Stimulated activated naive CD4-positive, alpha-beta T cell treated with Interleukin-2 at 50 U/mL for 16 hours (primary cell): ENCODE data around the gene OR2AT4.
"Not testable (repeated sequence)": the region's sequence is repeated elsewhere in the genome, so short reads cannot be mapped to it uniquely, and the experiment has no call there.

Experiments
- DNase-seq: peaks from one replicate; lab custom pipeline; 2025; lab: John Stamatoyannopoulos, UW

Gene OR2AT4

GRCh38 chr11:75103380-75104026, 6.8 kb upstream of the OR2AT4 start:
- DNase-seq = no peak

- DNase-seq = no peak
These were observed 4.9 kb upstream of the OR2AT4 start for GRCh38 chr11:75101424-75102128.

- DNase-seq = peak; percentile 22
These were observed 3.6 kb upstream of the OR2AT4 start for GRCh38 chr11:75100314-75100713.

DNA sequence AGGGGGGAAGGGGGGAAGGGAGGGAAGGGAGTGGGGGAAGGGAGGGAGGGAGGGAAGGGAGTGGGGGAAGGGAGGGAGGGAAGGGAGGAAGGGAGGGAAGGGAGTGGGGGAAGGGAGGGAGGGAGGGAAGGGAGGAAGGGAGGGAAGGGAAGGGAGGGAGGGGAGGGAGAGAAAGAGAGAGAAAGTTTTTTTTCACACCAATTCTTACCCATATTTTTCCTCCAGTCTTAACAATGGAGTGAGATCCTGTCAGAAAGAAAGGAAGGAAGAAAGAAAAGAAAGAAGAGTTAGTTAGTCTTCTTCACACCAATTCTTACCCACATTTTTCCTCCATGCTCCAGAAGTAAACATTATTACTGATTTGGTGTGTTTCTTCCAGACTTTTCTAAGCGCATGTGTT, 3.0 kb upstream of the OR2AT4 start:
- no peak for DNase-seq

GRCh38 chr11:75098835-75099439, 2.3 kb upstream of the OR2AT4 start:
- DNase-seq = not testable (repeated sequence)

DNA sequence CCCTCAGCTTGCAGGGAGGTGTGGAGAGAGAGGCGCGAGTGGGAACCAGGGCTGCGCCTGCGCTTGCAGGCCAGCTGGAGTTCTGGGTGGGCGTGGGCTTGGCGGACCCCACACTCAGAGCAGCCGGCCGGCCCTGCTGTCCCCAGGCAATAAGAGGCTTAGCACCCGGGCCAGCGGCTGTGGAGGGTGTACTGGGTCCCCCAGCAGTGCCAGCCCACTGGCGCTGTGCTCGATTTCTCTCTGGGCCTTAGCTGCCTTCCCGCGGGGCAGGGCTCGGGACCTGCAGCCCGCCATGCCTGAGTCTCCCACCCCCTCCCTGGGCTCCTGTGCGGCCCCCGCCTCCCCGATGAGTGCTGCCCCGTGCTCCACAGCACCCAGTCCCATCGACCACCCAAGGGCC, 1.5 kb upstream of the OR2AT4 start:
- DNase-seq = not testable (repeated sequence)

- DNase-seq = no peak
These were observed 489 bp upstream of the OR2AT4 start for GRCh38 chr11:75097173-75097557.

- not testable (repeated sequence) for DNase-seq
These were observed 2.3 kb downstream of the OR2AT4 start for GRCh38 chr11:75094382-75094781.

- no peak for DNase-seq
These were observed 6.0 kb downstream of the OR2AT4 start for GRCh38 chr11:75090671-75091177.

- no peak for DNase-seq
These were observed 9.1 kb downstream of the OR2AT4 start for GRCh38 chr11:75087319-75088305.

DNA sequence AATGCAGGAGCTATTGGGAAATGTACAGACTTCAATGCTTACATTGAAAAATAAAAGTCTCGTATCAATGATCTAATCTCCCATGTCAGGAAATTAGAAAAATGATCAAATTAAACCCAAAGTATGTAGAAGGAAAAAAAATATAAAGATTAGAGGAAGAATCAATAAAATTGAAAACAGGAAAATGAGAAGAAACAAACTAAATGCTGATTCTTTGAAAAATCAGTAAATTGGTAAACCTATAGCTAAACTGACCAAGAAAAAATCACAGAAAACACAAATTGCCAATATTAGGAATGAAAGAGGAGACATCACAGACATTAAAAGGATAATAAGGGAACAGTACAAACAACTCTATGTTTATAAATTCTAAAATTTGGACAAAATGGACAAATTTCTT, 11.8 kb downstream of the OR2AT4 start:
- DNase-seq = no peak

DNA sequence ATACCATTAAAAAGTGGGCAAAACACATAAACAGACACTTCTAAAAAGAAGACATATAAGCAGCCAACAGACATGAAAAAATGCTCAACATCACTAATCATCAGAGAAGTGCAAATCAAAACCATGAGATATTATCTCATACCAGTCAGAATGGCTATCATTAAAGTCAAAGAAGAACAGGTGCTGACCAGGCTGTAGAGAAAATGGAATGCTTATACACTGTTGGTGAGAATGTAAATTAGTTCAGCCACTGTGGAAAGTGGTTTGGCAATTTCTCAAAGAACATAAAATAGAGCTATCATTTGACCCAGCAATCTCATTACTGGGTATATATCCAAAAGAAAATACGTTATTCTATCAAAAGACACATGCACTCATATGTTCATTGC, 13.5 kb downstream of the OR2AT4 start:
- DNase-seq = no peak

DNA sequence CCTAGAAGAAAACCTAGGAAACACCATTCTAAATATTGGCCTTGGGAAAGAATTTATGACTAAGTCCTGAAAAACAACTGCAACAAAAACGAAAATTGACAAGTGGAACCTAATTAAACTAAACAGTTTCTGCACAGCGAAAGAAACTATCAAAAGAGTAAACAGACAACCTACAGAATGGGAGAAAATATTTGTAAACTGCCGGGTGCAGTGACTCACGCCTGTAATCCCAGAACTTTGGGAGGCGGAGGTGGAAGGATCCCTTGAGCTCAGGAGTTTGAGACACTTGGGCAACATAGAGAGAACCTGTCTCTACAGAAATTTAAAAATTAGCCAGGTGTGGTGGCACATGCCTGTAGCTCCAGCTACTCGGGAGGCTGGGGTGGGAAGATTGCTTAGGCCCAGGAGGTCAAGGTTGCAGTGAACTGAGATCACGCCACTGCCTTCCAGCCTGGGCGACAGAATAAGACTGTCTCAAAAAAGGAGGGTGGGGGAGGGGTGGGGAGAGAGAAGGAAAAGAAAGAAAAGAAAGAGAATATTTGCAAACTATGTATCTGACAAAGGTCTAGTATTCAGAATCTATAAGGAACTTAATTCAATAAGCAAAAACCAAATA, 14.0 kb downstream of the OR2AT4 start:
- no peak for DNase-seq

GRCh38 chr11:75079546-75079945, 17.1 kb downstream of the OR2AT4 start:
- no peak for DNase-seq

DNA sequence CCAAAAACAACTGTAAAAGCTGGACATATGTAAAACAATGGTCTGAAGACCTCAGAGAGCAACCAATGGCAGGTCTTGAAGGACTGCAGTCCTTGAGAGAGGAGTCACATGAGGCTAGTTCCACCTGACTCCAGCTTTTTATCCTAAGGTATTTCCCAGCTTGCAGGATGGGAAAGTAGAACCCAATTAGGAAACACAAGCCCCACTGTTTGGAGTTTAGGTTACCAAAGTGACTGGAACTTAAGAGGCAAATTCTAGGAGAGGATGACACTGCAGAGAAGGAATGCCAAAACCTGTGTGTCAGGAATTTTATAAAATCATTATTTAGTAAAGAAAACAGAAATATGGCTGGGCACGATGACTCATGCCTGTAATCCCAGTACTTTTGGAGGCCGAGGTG, 18.4 kb downstream of the OR2AT4 start:
- DNase-seq = no peak

- no peak for DNase-seq
These were observed 19.4 kb downstream of the OR2AT4 start for GRCh38 chr11:75077316-75077715.

DNA sequence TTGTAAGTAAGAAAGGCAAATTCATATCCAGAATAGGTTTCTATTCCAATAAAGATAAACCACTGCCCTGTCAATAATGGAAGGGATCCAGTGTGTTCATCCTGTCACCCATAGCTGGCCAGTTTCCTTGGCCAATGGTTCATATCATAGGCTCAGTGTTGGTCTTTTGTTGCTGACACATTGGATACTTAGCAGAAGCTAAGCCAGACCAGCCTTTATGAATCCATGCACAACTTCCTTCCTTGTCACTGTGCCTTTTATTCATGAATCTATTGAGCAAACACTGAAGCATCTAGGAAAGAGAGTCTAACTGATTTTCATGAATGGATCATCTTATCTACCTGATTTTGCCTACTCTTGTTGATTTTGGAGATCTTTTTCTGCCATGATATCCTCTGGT, 20.0 kb downstream of the OR2AT4 start:
- no peak for DNase-seq

DNA sequence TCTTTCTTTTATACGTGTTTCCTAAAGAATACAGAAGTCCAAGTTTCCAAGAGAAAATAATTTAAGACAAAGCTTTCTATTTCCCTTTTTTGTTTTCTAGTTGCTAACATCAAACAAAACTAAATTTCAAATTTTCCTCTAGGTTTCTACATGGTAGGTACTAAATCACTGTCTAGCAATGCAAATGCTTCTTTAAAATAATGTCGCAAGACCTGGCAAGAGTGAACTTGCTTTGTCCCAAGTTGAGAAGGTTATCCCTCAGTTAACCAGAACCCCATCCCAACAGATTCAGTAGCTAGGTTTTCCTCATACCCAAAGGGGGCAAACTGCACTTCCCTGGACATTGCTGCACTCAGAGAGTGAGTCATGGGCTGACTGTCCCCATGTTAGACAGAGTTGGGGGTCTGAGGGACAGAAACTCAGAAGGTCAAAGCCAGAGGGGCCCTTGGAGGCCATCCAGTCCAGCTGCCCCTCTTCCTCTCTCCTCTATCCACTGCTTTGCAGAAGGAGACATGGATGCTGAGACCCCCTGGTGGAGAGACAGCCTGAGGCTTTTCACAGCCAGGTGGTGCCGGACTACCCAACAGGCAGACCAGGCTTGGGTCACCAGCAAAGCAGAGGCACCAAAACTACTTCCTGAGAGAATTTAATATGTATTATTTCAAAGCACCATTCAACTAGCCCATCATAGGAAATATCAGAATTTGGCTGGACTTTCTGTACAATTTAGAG, 23.1 kb downstream of the OR2AT4 start:
- DNase-seq = no peak

- DNase-seq = no peak
These were observed 24.1 kb downstream of the OR2AT4 start for GRCh38 chr11:75072582-75072981.

DNA sequence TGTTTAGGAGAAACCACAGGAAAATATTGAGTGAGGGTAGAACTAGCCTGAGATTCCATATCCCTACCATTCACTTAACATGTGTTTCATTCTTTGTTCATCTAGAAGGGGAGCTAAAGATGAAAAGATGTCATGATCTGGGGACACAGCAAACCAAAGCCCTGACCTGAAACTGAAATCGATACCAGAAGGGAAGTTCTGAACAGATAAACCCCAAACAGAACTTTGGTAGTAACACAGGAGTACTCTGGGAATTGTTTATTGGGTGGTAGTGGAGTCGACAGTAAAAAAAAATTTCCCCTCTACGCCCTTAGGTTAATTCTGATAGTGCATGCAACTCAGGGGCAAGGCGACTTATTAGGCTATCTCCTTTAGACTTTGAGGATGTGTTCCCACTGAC, 27.2 kb downstream of the OR2AT4 start:
- no peak for DNase-seq

GRCh38 chr11:75068993-75069392, 27.7 kb downstream of the OR2AT4 start:
- DNase-seq = no peak
